K562 (cell line): Measurements from ENCODE around the gene CDK4. TPM values are rescaled to one million over a fixed set of nuclear protein-coding genes. Genes with fewer than 3 reads are reported as not detected.
A peak's percentile ranks its signal among the peaks of the same experiment; 100 is the strongest.

Source experiments
- ARID3A ChIP-seq: IDR thresholded peaks from 2 replicates; pipeline ENCODE4 v1.6.1; 2012; ENCODE audit warnings: low read depth, low read length, improper control_type of control experiment, borderline replicate concordance
- CEBPG ChIP-seq, 3 experiments: fragments of 200-800 bp in 1 of 3; sonication (Bioruptor generic) in 1 of 3; sonication (generic) in 1 of 3; formaldehyde crosslinking in 1 of 3; IDR thresholded peaks in 2 of 3; conservative IDR thresholded peaks in 1 of 3; 2 replicates each; pipeline versions ENCODE4 v1.6.1 to v1.8.0; 2016 to 2022; ENCODE audit warnings: missing compliant biosample characterization in 2 of 3, missing genetic modification characterization in 2 of 3, mild to moderate bottlenecking in 1 of 3, missing genetic modification reagents in 1 of 3
- CHD1 ChIP-seq: fragments of 200-600 bp; sonication (generic); IDR thresholded peaks from one replicate; pipeline ENCODE4 v1.6.1; 2012; ENCODE audit warnings: mild to moderate bottlenecking, moderate library complexity, low read length, inconsistent platforms
- CREB5 ChIP-seq: fragments of 250-450 bp; sonication (Bioruptor Pico); IDR thresholded peaks from 2 replicates; pipeline ENCODE4 v1.5.0; 2020; ENCODE audit warnings: mild to moderate bottlenecking
- DACH1 ChIP-seq: fragments of 450-650 bp; IDR thresholded peaks from 2 replicates; pipeline ENCODE4 v1.6.1; 2018; ENCODE audit not compliant: partially characterized antibody
- ETV1 ChIP-seq: fragments of 450-650 bp; conservative IDR thresholded peaks from 2 replicates; pipeline ENCODE4 v1.6.1; 2016; ENCODE audit warnings: missing genetic modification characterization, control low read depth, low read depth, missing compliant biosample characterization
- KDM1A ChIP-seq, 2 experiments: fragments of 450-650 bp; IDR thresholded peaks; 2 replicates each; pipeline ENCODE4 v1.6.1; 2016; ENCODE audit warnings: mild to moderate bottlenecking in 2 of 2
- MCM2 ChIP-seq: fragments of 450-650 bp; IDR thresholded peaks from 2 replicates; pipeline ENCODE4 v1.6.1; 2017; ENCODE audit warnings: low read depth, mild to moderate bottlenecking
- PCBP1 ChIP-seq: fragments of 200-400 bp; formaldehyde crosslinking; IDR thresholded peaks from 2 replicates; pipeline ENCODE4 v1.6.1; 2018; ENCODE audit warnings: mild to moderate bottlenecking, low read depth, low read length; ENCODE audit not compliant: poor library complexity, severe bottlenecking
- PHB2 ChIP-seq: fragments of 450-650 bp; IDR thresholded peaks from 2 replicates; pipeline ENCODE4 v1.6.1; 2017; ENCODE audit warnings: low read depth
- PML ChIP-seq: IDR thresholded peaks from 2 replicates; pipeline ENCODE4 v1.6.1; 2012; ENCODE audit warnings: low read length, inconsistent platforms
- POLR2G ChIP-seq: fragments of 200-400 bp; formaldehyde crosslinking; IDR thresholded peaks from 2 replicates; pipeline ENCODE4 v1.6.1; 2017; ENCODE audit warnings: low read depth, mild to moderate bottlenecking, antibody characterized with exemption, low read length, moderate library complexity
- POLR2H ChIP-seq: IDR thresholded peaks from 2 replicates; pipeline ENCODE4 v1.6.1; 2016; ENCODE audit warnings: missing genetic modification characterization, low read depth, mild to moderate bottlenecking, control low read depth, missing compliant biosample characterization, moderate library complexity
- SMARCE1 ChIP-seq: fragments of 450-650 bp; IDR thresholded peaks from 2 replicates; pipeline ENCODE4 v1.7.1; 2016; ENCODE audit warnings: mild to moderate bottlenecking
- TCF7L2 ChIP-seq: fragments of 150-350 bp; IDR thresholded peaks from 2 replicates; pipeline ENCODE4 v1.6.1; 2016; ENCODE audit warnings: low read depth, mild to moderate bottlenecking, low read length, moderate library complexity
- XRCC3 ChIP-seq: fragments of 450-650 bp; IDR thresholded peaks from 2 replicates; pipeline ENCODE4 v1.6.1; 2017; ENCODE audit warnings: mild to moderate bottlenecking, moderate library complexity
- XRCC4 ChIP-seq: IDR thresholded peaks from one replicate; pipeline ENCODE4 v1.6.1; 2011; ENCODE audit not compliant: insufficient read depth, insufficient read length; ENCODE audit errors: extremely low read depth
- ZNF277 ChIP-seq: fragments of 250-450 bp; sonication (Bioruptor Pico); IDR thresholded peaks from 2 replicates; pipeline ENCODE4 v1.8.0; 2022; ENCODE audit warnings: inconsistent platforms, mild to moderate bottlenecking, moderate library complexity, borderline replicate concordance
- ZNF311 ChIP-seq: fragments of 250-450 bp; sonication (Bioruptor Pico); IDR thresholded peaks from 2 replicates; pipeline ENCODE4 v1.4.0; 2020; ENCODE audit warnings: mild to moderate bottlenecking, moderate library complexity
- ZNF316 ChIP-seq: fragments of 450-650 bp; IDR thresholded peaks from 2 replicates; pipeline ENCODE4 v1.6.1; 2016
- ZNF431 ChIP-seq: sonication (generic); formaldehyde crosslinking; IDR thresholded peaks from 2 replicates; pipeline ENCODE4 v1.8.0; 2022; ENCODE audit warnings: mild to moderate bottlenecking, missing genetic modification reagents
- polyA plus RNA-seq, 8 experiments: library from polyadenylated mRNA; depleted of rRNA in 4 of 8; stranded (reverse) in 5 of 8; unstranded in 3 of 8; fragments of >200 nt; fragmentation: Nextera tagmentation in 2 of 8; fragmentation: Illumina TruSeq in 1 of 8; extraction: Ambion mirVana in 2 of 8; extraction: Trizol in 1 of 8; gene quantifications; 2 replicates each; pipeline versions ENCODE4 v1.2.1 to v1.2.3, GENCODE V29; 2011 to 2014; ENCODE audit warnings: inconsistent platforms in 1 of 8, missing spikeins in 1 of 8
- total RNA-seq, 7 experiments: library from RNA; depleted of rRNA in 6 of 7; stranded (reverse); fragments of >200 nt in 6 of 7; fragmentation: Illumina TruSeq in 2 of 7; extraction: Trizol in 2 of 7; gene quantifications; 2 replicates each; pipeline versions ENCODE4 v1.2.1 to v1.2.3, GENCODE V29; 2011 to 2021; ENCODE audit warnings: low replicate concordance in 1 of 7
- TF ChIP-seq, protein P1 (sequence below): IDR thresholded peaks from 3 replicates; pipeline ENCODE4 v1.6.1; 2011; ENCODE audit warnings: borderline replicate concordance, mild to moderate bottlenecking, moderate library complexity; ENCODE audit not compliant: insufficient read length; ENCODE audit errors: extremely low read depth

The CDK4 gene
- total and polyA plus RNA-seq, 9 of the 15 experiments (the other 6 are each of a cell fraction or from before 2014, with no cell fraction given), result 37.8 to 436 (median 238) TPM

GRCh38 chr12:57744194-57744776 lies 7.8 kb downstream of the CDK4 start (continued):
- TF ChIP-seq CEBPG (CRISPR knock-in tag; IDR thresholded peaks at IDR 0.05) (peak; percentile 87), CEBPG (tag; conservative IDR thresholded peaks at IDR 0.05 in 1 of 2, IDR thresholded peaks at IDR 0.05 in 1 of 2) (peak; percentile 98), ARID3A (no peak), XRCC4 (no peak), POLR2G (peak; percentile 74), CREB5 (CRISPR knock-in tag) (no peak), MCM2 (no peak), DACH1 (peak; percentile 8), KDM1A (IDR thresholded peaks at IDR 0.05) (peak in 1 of 2 experiments; percentile 23; a peak in 2 of 4 replicates), CHD1 (no peak), ZNF316 (no peak), ZNF277 (CRISPR knock-in tag) (no peak), SMARCE1 (no peak), ZNF431 (CRISPR knock-in tag) (no peak), ETV1 (no peak), XRCC3 (no peak), PML (no peak), POLR2H (tag) (no peak), PHB2 (no peak), ZNF311 (CRISPR knock-in tag) (no peak), PCBP1 (no peak), TCF7L2 (no peak)
- TF ChIP-seq, protein P1, sequence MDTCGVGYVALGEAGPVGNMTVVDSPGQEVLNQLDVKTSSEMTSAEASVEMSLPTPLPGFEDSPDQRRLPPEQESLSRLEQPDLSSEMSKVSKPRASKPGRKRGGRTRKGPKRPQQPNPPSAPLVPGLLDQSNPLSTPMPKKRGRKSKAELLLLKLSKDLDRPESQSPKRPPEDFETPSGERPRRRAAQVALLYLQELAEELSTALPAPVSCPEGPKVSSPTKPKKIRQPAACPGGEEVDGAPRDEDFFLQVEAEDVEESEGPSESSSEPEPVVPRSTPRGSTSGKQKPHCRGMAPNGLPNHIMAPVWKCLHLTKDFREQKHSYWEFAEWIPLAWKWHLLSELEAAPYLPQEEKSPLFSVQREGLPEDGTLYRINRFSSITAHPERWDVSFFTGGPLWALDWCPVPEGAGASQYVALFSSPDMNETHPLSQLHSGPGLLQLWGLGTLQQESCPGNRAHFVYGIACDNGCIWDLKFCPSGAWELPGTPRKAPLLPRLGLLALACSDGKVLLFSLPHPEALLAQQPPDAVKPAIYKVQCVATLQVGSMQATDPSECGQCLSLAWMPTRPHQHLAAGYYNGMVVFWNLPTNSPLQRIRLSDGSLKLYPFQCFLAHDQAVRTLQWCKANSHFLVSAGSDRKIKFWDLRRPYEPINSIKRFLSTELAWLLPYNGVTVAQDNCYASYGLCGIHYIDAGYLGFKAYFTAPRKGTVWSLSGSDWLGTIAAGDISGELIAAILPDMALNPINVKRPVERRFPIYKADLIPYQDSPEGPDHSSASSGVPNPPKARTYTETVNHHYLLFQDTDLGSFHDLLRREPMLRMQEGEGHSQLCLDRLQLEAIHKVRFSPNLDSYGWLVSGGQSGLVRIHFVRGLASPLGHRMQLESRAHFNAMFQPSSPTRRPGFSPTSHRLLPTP, result no peak
